Activated T-cell treated with anti-CD3 and anti-CD28 coated beads, Interleukin-2, amount 50 U/mL, for 48 hours (primary cell): ENCODE data around the gene RCOR1.
"Not testable (repeated sequence)": the region's sequence is repeated elsewhere in the genome, so short reads cannot be mapped to it uniquely, and the experiment has no call there.

ENCODE experiments used
- DNase-seq, 2 experiments: peaks; one replicate each; pipeline ENCODE4 v3.0.0-alpha.2; 2020

The RCOR1 gene

GRCh38 chr14:102758087-102758486 is 165.6 kb downstream of the RCOR1 start:
- no peak for DNase-seq

GRCh38 chr14:102759456-102760187 is 167.2 kb downstream of the RCOR1 start:
- DNase-seq: no peak

GRCh38 chr14:102760496-102761193 is 168.2 kb downstream of the RCOR1 start:
- no peak for DNase-seq

- DNase-seq: no peak
These were observed 168.8 kb downstream of the RCOR1 start for GRCh38 chr14:102761206-102761605.

- DNase-seq: no peak
These were observed 171.8 kb downstream of the RCOR1 start for GRCh38 chr14:102764220-102764671.

- not testable (repeated sequence) for DNase-seq
These were observed 173.3 kb downstream of the RCOR1 start for GRCh38 chr14:102765770-102766169.

GRCh38 chr14:102768223-102769048 is 176.0 kb downstream of the RCOR1 start:
- no peak for DNase-seq

- DNase-seq: no peak
These were observed 176.5 kb downstream of the RCOR1 start for GRCh38 chr14:102769049-102769327.

- DNase-seq: no peak
These were observed 178.0 kb downstream of the RCOR1 start for GRCh38 chr14:102770147-102771123.

GRCh38 chr14:102771144-102771543 is 178.7 kb downstream of the RCOR1 start:
- DNase-seq: no peak

GRCh38 chr14:102772781-102773570 is 180.5 kb downstream of the RCOR1 start:
- DNase-seq: no peak

GRCh38 chr14:102774391-102775153 is 182.1 kb downstream of the RCOR1 start:
- peak; percentile 69 to 72 for DNase-seq

GRCh38 chr14:102775855-102776760 is 183.7 kb downstream of the RCOR1 start:
- DNase-seq: peak; percentile 47 to 55

GRCh38 chr14:102776761-102777710 is 184.6 kb downstream of the RCOR1 start, which contains the start of gene TRAF3:
TSS of gene TRAF3 (plus strand) at chr14:102777449. CDS start at chr14:102870202, 92,753 bp downstream.
- peak; percentile 76 to 87 for DNase-seq

GRCh38 chr14:102777711-102778337 is 185.4 kb downstream of the RCOR1 start:
- DNase-seq: peak; percentile 41 to 49

- peak in 1 of 2 experiments; percentile 46 for DNase-seq
These were observed 186.1 kb downstream of the RCOR1 start for GRCh38 chr14:102778338-102779083.

GRCh38 chr14:102779084-102779462 is 186.6 kb downstream of the RCOR1 start:
- no peak for DNase-seq
